ENCODE results near the gene SPPL2A. TPM values are rescaled to one million over a fixed set of nuclear protein-coding genes. Genes with fewer than 3 reads are reported as not detected.

The SPPL2A gene, protein sequence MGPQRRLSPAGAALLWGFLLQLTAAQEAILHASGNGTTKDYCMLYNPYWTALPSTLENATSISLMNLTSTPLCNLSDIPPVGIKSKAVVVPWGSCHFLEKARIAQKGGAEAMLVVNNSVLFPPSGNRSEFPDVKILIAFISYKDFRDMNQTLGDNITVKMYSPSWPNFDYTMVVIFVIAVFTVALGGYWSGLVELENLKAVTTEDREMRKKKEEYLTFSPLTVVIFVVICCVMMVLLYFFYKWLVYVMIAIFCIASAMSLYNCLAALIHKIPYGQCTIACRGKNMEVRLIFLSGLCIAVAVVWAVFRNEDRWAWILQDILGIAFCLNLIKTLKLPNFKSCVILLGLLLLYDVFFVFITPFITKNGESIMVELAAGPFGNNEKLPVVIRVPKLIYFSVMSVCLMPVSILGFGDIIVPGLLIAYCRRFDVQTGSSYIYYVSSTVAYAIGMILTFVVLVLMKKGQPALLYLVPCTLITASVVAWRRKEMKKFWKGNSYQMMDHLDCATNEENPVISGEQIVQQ
- 22.5 TPM for polyA plus RNA-seq (2012; ENCODE audit: insufficient read length, low read depth)

DNA sequence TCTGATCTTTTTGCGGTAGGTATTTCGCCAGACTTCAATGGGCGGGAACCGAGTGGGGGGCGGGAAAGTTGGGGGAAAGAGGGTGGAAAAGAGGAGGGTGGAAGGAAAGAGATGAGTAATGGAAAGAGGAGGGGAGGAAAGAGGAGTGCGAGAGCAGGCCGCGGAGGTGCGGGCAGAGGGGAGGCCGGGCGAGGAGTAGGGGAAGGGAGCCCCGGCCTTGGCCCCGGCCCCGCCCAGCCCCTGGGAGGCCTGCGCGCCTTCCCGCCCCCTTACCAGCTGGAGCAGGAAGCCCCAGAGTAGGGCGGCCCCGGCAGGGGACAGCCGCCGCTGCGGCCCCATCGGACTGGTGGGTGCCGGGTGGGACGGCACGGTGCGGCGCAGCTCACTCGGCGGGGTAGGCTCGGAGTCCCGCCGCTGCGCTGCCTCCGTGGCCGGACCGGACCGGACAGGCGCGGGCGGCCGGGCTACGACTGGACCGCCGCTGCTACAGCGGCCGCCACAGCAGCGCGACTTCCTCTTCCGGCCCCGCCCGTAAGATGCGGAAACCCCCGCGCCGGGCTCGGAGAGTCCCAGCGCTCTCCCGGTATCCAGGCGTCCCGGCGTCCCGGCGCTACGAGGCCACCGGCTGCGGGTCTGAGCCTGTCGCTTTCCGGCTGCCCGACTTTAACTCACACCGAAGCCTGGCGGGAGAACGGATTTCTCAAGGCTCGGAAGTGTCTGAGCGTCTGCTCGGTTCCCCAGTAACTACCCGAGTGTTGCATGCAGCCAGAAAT is at the start of gene SPPL2A:
Gene SPPL2A, minus strand, starts transcription at position 512 of the 773 bp plus-strand sequence. Its CDS starts 173 bp downstream, at position 339.
- TF ChIP-seq POLR2AphosphoS5 (IDR thresholded peaks at IDR 0.05; ENCODE audit: low read depth, low read length) (peak; percentile 82), FOXP2 (optimal IDR thresholded peaks at IDR 0.05; ENCODE audit: borderline replicate concordance, extremely low read depth, extremely low read length, insufficient read depth) (peak; percentile 69), TAF1 (IDR thresholded peaks at IDR 0.05; ENCODE audit: borderline replicate concordance, insufficient read depth, low read length) (no peak; the same call in 1 of the 2 replicates)

DNA sequence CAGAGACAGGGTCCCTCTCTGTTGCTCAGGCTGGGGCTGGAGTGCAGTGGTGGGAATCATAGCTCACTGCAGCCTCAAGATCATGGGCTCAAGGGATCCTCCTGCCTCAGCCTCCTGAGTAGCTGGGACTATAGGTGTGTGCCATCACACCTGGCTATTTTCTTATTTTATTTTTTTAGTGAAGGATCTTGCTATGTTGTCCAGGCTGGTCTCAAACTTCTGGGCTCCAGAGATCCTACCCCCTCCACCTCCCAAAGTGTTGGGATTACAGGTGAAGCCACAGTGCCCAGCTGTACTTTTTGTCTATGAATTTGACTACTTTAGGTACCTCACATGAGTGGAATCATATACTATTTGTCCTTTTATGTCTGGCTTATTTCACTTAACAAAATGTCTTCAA is 49.1 kb upstream of the SPPL2A start:
- TF ChIP-seq POLR2AphosphoS5 (IDR thresholded peaks at IDR 0.05; ENCODE audit: low read depth, low read length) (no peak), SIN3A (IDR thresholded peaks at IDR 0.05; ENCODE audit: borderline replicate concordance, insufficient read depth, low read length) (no peak), TAF1 (IDR thresholded peaks at IDR 0.05; ENCODE audit: borderline replicate concordance, insufficient read depth, low read length) (no peak), FOXP2 (optimal IDR thresholded peaks at IDR 0.05; ENCODE audit: borderline replicate concordance, extremely low read depth, extremely low read length, insufficient read depth) (no peak)
- TF ChIP-seq, protein P1, sequence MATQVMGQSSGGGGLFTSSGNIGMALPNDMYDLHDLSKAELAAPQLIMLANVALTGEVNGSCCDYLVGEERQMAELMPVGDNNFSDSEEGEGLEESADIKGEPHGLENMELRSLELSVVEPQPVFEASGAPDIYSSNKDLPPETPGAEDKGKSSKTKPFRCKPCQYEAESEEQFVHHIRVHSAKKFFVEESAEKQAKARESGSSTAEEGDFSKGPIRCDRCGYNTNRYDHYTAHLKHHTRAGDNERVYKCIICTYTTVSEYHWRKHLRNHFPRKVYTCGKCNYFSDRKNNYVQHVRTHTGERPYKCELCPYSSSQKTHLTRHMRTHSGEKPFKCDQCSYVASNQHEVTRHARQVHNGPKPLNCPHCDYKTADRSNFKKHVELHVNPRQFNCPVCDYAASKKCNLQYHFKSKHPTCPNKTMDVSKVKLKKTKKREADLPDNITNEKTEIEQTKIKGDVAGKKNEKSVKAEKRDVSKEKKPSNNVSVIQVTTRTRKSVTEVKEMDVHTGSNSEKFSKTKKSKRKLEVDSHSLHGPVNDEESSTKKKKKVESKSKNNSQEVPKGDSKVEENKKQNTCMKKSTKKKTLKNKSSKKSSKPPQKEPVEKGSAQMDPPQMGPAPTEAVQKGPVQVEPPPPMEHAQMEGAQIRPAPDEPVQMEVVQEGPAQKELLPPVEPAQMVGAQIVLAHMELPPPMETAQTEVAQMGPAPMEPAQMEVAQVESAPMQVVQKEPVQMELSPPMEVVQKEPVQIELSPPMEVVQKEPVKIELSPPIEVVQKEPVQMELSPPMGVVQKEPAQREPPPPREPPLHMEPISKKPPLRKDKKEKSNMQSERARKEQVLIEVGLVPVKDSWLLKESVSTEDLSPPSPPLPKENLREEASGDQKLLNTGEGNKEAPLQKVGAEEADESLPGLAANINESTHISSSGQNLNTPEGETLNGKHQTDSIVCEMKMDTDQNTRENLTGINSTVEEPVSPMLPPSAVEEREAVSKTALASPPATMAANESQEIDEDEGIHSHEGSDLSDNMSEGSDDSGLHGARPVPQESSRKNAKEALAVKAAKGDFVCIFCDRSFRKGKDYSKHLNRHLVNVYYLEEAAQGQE (IDR thresholded peaks at IDR 0.05; ENCODE audit: insufficient read depth in 1 of 2, low read depth in 2 of 2, low read length in 2 of 2), result no peak

DNA sequence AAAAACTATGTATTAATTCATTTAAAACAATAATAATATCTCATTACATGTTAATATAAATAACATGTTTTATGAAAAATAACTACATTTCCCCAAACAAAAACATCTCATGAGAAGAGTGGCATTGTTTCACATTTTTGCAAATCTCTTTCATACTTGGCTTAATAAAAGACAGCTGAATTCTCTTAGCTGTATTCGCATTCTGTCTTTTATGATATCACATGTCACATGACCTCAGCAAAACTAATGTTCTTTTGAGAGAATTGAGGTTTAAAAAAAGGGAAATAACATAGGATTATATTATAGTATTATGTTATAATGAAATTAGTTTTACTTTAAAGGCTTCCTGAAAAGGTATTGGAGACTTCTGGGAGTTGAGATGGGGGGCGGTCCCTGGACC is 48.4 kb upstream of the SPPL2A start:
- no peak for TF ChIP-seq TAF1 (IDR thresholded peaks at IDR 0.05; ENCODE audit: borderline replicate concordance, insufficient read depth, low read length)

DNA sequence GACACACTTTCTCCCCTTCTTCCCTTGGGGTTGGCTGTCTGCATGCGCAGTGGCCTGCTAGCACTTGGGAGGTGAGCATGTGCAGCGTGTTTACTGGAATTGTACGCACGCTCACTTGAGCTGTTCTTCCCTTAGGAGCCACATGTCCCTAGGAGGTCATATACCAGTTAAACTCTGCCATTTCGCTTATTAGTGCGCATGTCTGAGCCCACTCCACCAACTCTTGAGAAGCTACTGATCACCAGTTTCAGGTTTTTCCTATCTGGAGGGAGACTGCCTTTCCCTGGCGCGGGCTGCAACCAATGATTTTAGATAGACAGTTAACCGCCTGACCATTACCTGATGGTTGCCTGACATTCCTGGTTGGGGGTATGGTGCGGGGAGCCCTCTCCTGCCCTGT is 47.6 kb upstream of the SPPL2A start:
- TF ChIP-seq TAF1 (IDR thresholded peaks at IDR 0.05; ENCODE audit: borderline replicate concordance, insufficient read depth, low read length) (no peak), FOXP2 (optimal IDR thresholded peaks at IDR 0.05; ENCODE audit: borderline replicate concordance, extremely low read depth, extremely low read length, insufficient read depth) (no peak), SIN3A (IDR thresholded peaks at IDR 0.05; ENCODE audit: borderline replicate concordance, insufficient read depth, low read length) (no peak), POLR2AphosphoS5 (IDR thresholded peaks at IDR 0.05; ENCODE audit: low read depth, low read length) (no peak)
- TF ChIP-seq, protein P1 (IDR thresholded peaks at IDR 0.05; ENCODE audit: insufficient read depth in 1 of 2, low read depth in 2 of 2, low read length in 2 of 2), result no peak

DNA sequence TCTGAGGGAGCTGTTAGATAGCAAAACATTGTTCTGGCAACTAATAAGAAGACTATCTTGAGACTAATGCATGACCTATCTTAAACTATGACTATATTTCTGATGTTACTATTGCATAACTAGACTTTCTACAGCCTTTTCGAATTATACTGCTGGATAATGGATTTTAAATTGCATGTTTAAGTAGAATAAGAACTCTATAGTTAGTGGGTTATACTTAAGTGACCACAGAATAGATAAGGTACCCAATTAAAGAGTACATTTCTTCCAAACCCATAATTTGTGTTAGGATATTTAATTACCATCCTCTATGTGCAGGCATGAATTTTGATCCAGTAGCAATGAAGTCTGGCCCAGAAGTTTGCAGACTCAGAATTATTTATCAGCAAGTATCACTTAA is 44.6 kb upstream of the SPPL2A start:
- TF ChIP-seq SIN3A (IDR thresholded peaks at IDR 0.05; ENCODE audit: borderline replicate concordance, insufficient read depth, low read length) (no peak), TAF1 (IDR thresholded peaks at IDR 0.05; ENCODE audit: borderline replicate concordance, insufficient read depth, low read length) (no peak), FOXP2 (optimal IDR thresholded peaks at IDR 0.05; ENCODE audit: borderline replicate concordance, extremely low read depth, extremely low read length, insufficient read depth) (no peak), POLR2AphosphoS5 (IDR thresholded peaks at IDR 0.05; ENCODE audit: low read depth, low read length) (no peak)
- TF ChIP-seq, protein P1 (IDR thresholded peaks at IDR 0.05; ENCODE audit: insufficient read depth in 1 of 2, low read depth in 2 of 2, low read length in 2 of 2), result no peak

All from PFSK-1 (cell line).